ENCODE data around the gene ADGRV1.

The ADGRV1 gene

GRCh38 chr5:91207248-91207647 lies 648.7 kb downstream of the ADGRV1 start:
- no peak for DNase-seq (ENCODE audit: low spot score)

- DNase-seq (ENCODE audit: low spot score), result no peak
Observed at GRCh38 chr5:91211997-91212713, 653.6 kb downstream of the ADGRV1 start.

GRCh38 chr5:91212714-91213092 lies 654.1 kb downstream of the ADGRV1 start:
- peak; percentile 74 for DNase-seq (ENCODE audit: low spot score)

Measured in left forelimb (tissue), 1 donor.